Endothelial cell of umbilical vein (primary cell): ENCODE results near the gene NR2C1.

Source experiments
- EZH2 ChIP-seq: IDR thresholded peaks from 2 replicates; pipeline ENCODE4 v1.6.1; 2012; ENCODE audit warnings: borderline replicate concordance, low read depth, mild to moderate bottlenecking, moderate library complexity, low read length, inconsistent platforms; ENCODE audit not compliant: severe bottlenecking
- FOS ChIP-seq: IDR thresholded peaks from 2 replicates; pipeline ENCODE4 v1.6.1; 2011; ENCODE audit warnings: mild to moderate bottlenecking, low read length, moderate library complexity, borderline replicate concordance; ENCODE audit not compliant: insufficient read depth
- GATA2 ChIP-seq: IDR thresholded peaks from 2 replicates; pipeline ENCODE4 v1.7.0; 2011; ENCODE audit warnings: low read depth, mild to moderate bottlenecking, moderate library complexity, mixed read lengths, low read length; ENCODE audit not compliant: insufficient read length, insufficient read depth
- MYC ChIP-seq: IDR thresholded peaks from one replicate; pipeline ENCODE4 v1.6.1; 2011; ENCODE audit warnings: mild to moderate bottlenecking, low read depth, low read length
- POLR2A ChIP-seq: IDR thresholded peaks from 2 replicates; pipeline ENCODE4 v1.6.1; 2012; ENCODE audit warnings: low read depth, mild to moderate bottlenecking, control low read depth, low read length
- POLR2AphosphoS5 ChIP-seq: IDR thresholded peaks from 2 replicates; pipeline ENCODE4 v1.6.1; 2012; ENCODE audit warnings: low read depth, mild to moderate bottlenecking, control low read depth, low read length, moderate library complexity; ENCODE audit not compliant: insufficient read depth
- TF ChIP-seq, protein P1 (sequence below), 2 donors: IDR thresholded peaks; 1 replicate in 1 of 2; 2 replicates in 1 of 2; pipeline ENCODE4 v1.5.1; 2011; ENCODE audit warnings: low read length in 2 of 2, mild to moderate bottlenecking in 2 of 2, moderate library complexity in 2 of 2, control low read depth in 1 of 2, inconsistent platforms in 1 of 2, low read depth in 1 of 2; ENCODE audit not compliant: insufficient read depth in 1 of 2; ENCODE audit errors: extremely low read depth in 1 of 2
- TF ChIP-seq, protein P2 (sequence below): IDR thresholded peaks from 2 replicates; pipeline ENCODE4 v1.6.1; 2011; ENCODE audit not compliant: insufficient read depth, insufficient read length

DNA sequence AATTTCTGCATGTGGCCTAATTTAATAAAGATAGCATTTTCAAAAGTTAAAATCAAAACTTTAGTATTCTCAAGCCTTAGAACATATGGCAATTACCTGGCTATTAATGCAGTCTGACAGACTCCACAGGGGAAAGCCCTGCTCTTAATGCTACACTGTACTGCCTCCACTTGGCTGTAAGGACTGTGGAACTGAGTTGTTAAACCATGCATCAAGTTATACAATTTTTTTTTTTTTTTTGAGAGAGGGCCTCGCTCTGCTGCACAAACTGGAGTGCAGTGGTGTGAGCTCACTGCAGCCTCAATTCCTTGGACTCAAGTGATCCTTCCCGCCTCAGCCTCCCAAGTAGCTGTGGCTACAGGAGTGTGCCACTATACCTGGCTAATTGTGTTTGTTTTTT, 50.9 kb downstream of the NR2C1 start:
- TF ChIP-seq, protein P1, sequence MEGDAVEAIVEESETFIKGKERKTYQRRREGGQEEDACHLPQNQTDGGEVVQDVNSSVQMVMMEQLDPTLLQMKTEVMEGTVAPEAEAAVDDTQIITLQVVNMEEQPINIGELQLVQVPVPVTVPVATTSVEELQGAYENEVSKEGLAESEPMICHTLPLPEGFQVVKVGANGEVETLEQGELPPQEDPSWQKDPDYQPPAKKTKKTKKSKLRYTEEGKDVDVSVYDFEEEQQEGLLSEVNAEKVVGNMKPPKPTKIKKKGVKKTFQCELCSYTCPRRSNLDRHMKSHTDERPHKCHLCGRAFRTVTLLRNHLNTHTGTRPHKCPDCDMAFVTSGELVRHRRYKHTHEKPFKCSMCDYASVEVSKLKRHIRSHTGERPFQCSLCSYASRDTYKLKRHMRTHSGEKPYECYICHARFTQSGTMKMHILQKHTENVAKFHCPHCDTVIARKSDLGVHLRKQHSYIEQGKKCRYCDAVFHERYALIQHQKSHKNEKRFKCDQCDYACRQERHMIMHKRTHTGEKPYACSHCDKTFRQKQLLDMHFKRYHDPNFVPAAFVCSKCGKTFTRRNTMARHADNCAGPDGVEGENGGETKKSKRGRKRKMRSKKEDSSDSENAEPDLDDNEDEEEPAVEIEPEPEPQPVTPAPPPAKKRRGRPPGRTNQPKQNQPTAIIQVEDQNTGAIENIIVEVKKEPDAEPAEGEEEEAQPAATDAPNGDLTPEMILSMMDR (IDR thresholded peaks at IDR 0.05; ENCODE audit: extremely low read depth in 1 of 2, insufficient read depth in 1 of 2, low read depth in 1 of 2, low read length in 2 of 2) = no peak
- TF ChIP-seq POLR2AphosphoS5 (no peak), POLR2A (no peak), EZH2 (no peak), MYC (no peak), FOS (no peak), GATA2 (no peak)
- TF ChIP-seq, protein P2, sequence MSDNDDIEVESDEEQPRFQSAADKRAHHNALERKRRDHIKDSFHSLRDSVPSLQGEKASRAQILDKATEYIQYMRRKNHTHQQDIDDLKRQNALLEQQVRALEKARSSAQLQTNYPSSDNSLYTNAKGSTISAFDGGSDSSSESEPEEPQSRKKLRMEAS = no peak
